Panc1 (cell line): ENCODE results near the gene ADAD2. TPM values are rescaled to one million over a fixed set of nuclear protein-coding genes. Genes with fewer than 3 reads are reported as not detected.

Source experiments
- ATAC-seq: fragments of 200-7000 bp; cut with Tn5 transposase; 2 replicates; pipeline ENCODE4 v1.9.1; 2020; ENCODE audit warnings: mild to moderate bottlenecking, moderate library complexity
- BruUV-seq: library from RNA; stranded (reverse); fragments of 400-500 nt; replicated peaks from 2 replicates; lab custom pipeline; 2021; lab: Mats Ljungman, UMichigan
- CTCF ChIA-PET: fragments of 300-600 bp; sonication (Branson Sonifier 250); formaldehyde crosslinking; loops from one replicate; lab custom pipeline; 2022; ENCODE audit warnings: antibody characterized with exemption; lab: Charles Lee
- POLR2A ChIA-PET: fragments of 300-600 bp; sonication (Branson Sonifier 250); formaldehyde crosslinking; loops from one replicate; lab custom pipeline; 2022; ENCODE audit warnings: antibody characterized with exemption; lab: Charles Lee
- DNase-seq: peaks from one replicate; pipeline ENCODE4 v3.0.0-alpha.2; 2010; ENCODE audit warnings: low read depth, low spot score
- H3K27ac ChIP-seq: 2 replicates; pipeline ENCODE4 v1.5.1; 2011; ENCODE audit warnings: mild to moderate bottlenecking, low read length, inconsistent platforms
- H3K27me3 ChIP-seq: fragments of 200-500 bp; sonication (Bioruptor generic); 2 replicates; pipeline ENCODE4 v1.6.0; 2014; ENCODE audit warnings: low read length, inconsistent platforms; ENCODE audit not compliant: control insufficient read depth, insufficient read depth
- H3K36me3 ChIP-seq: fragments of 200-500 bp; sonication (Bioruptor generic); 2 replicates; pipeline ENCODE4 v1.5.1; 2014; ENCODE audit warnings: inconsistent platforms, mild to moderate bottlenecking, low read length, moderate library complexity; ENCODE audit not compliant: control insufficient read depth, insufficient read depth
- H3K4me1 ChIP-seq: 2 replicates; pipeline ENCODE4 v1.5.1; 2011; ENCODE audit warnings: inconsistent platforms, mild to moderate bottlenecking, low read length, moderate library complexity; ENCODE audit not compliant: control insufficient read depth, insufficient read depth
- H3K4me3 ChIP-seq, 2 experiments: 2 replicates each; pipeline ENCODE4 v1.5.1; 2011 to 2012; ENCODE audit warnings: low read depth in 2 of 2, low read length in 2 of 2, mild to moderate bottlenecking in 2 of 2, inconsistent platforms in 1 of 2, moderate library complexity in 1 of 2
- H3K9me3 ChIP-seq: fragments of 200-500 bp; sonication (Bioruptor generic); 2 replicates; pipeline ENCODE4 v1.5.1; 2014; ENCODE audit warnings: low read depth, mild to moderate bottlenecking, inconsistent platforms, low read length, moderate library complexity; ENCODE audit not compliant: control insufficient read depth, insufficient read depth
- CTCF ChIP-seq: fragments of 450-650 bp; IDR thresholded peaks from 2 replicates; pipeline ENCODE4 v1.5.1; 2017; ENCODE audit warnings: mild to moderate bottlenecking
- POLR2AphosphoS5 ChIP-seq: IDR thresholded peaks from 2 replicates; pipeline ENCODE4 v1.6.1; 2012; ENCODE audit warnings: mild to moderate bottlenecking, low read depth, low read length, moderate library complexity
- REST ChIP-seq, 2 experiments: IDR thresholded peaks; 2 replicates each; pipeline ENCODE4 v1.6.1; 2011 to 2012; ENCODE audit warnings: low read depth in 2 of 2, control low read depth in 1 of 2, low read length in 1 of 2, mild to moderate bottlenecking in 1 of 2, moderate library complexity in 1 of 2; ENCODE audit not compliant: insufficient read depth in 1 of 2
- SIN3A ChIP-seq: IDR thresholded peaks from 2 replicates; pipeline ENCODE4 v1.6.1; 2012; ENCODE audit warnings: low read depth, mild to moderate bottlenecking, low read length, moderate library complexity, borderline replicate concordance; ENCODE audit not compliant: insufficient read depth
- TCF7L2 ChIP-seq: IDR thresholded peaks from 2 replicates; pipeline ENCODE4 v1.6.1; 2011; ENCODE audit warnings: mild to moderate bottlenecking, low read depth, low read length, inconsistent platforms
- in situ Hi-C: cut with HindIII; loops from 2 replicates; pipeline ENCODE4 v1.10.0; 2016; ENCODE audit warnings: low sequenced_read_pairs, low pct_unique_long_range_greater_than_20kb
- intact Hi-C: fragments of 100-400 bp; cut with micrococcal nuclease; formaldehyde crosslinking; loops from one replicate; pipeline ENCODE4 v1.10.0; 2022; ENCODE audit not compliant: unreplicated experiment
- total RNA-seq: library from RNA; stranded (reverse); gene quantifications from one replicate; pipeline ENCODE4 v1.2.1, GENCODE V29; 2021; ENCODE audit not compliant: unreplicated experiment

Gene ADAD2
- total RNA-seq, 1 experiment from 2014 or later: not detected

GRCh38 chr16:84198401-84198800, 7.4 kb downstream of the ADAD2 start:
- Histone ChIP-seq H3K36me3 (no peaks in the 10 kb centered on the region), H3K4me1 (no peaks in the 10 kb centered on the region), H3K9me3 (no peaks in the 10 kb centered on the region), H3K27me3 (no peaks in the 10 kb centered on the region), H3K4me3 (no peak overlapping the region), H3K27ac (no peak overlapping the region)
- in situ Hi-C loops (no loop called here), intact Hi-C loops (no loop called here)
- DNase-seq: no peak
- ATAC-seq: no peak
- POLR2A ChIA-PET: no interaction called here
- BruUV-seq: no TSS peak
- no peak for TF ChIP-seq CTCF
- TF ChIP-seq REST (IDR thresholded peaks at IDR 0.05; ENCODE audit: insufficient read depth in 1 of 2, low read depth in 2 of 2, low read length in 1 of 2): no peak
- no peak for TF ChIP-seq SIN3A
- TF ChIP-seq TCF7L2: no peak
- TF ChIP-seq POLR2AphosphoS5: no peak
- CTCF ChIA-PET: no interaction called here

DNA sequence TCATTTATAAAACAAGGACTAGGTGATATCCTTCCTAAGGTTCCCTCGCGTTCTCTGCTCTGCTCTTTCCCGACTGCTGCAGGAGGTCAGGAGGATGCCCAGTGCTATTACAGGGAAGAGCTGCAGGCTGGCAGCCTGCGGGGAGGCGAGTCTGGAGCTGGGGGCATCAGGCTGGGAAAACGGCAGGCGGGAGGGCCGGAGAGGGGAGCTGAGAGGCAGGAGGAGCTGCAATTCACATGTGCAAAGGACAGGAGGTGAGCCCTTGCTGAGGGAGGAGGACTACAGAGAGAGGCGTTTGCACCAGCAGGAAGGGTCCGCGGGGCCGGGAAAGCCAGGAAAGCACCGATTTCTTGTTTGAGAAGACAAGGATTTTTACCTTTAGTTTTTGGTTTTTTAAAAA, 8.1 kb downstream of the ADAD2 start:
- DNase-seq: no peak
- in situ Hi-C loops: no loop called here
- Histone ChIP-seq H3K27ac (no peak overlapping the region), H3K9me3 (no peaks in the 10 kb centered on the region), H3K4me3 (no peak overlapping the region), H3K36me3 (no peaks in the 10 kb centered on the region), H3K4me1 (no peaks in the 10 kb centered on the region), H3K27me3 (no peaks in the 10 kb centered on the region)
- ChIA-PET POLR2A (no interaction called here), CTCF (no interaction called here)
- no peak for TF ChIP-seq SIN3A
- no peak for TF ChIP-seq REST (IDR thresholded peaks at IDR 0.05; ENCODE audit: insufficient read depth in 1 of 2, low read depth in 2 of 2, low read length in 1 of 2)
- TF ChIP-seq CTCF: no peak
- no peak for TF ChIP-seq POLR2AphosphoS5
- no peak for TF ChIP-seq TCF7L2
- BruUV-seq: no TSS peak
- intact Hi-C loops: no loop called here
- no peak for ATAC-seq
